Measurements from ENCODE around the gene ACTN2.

ACTN2 gene

GRCh38 chr1:236809148-236809547, 122.8 kb downstream of the ACTN2 start:
- no peak for ATAC-seq (ENCODE audit: insufficient read depth, low read depth)
- Histone ChIP-seq H4K20me1 (ENCODE audit: insufficient read depth, low read length) (peaks cover 16% of the 10 kb centered on the region), H3K4me1 (ENCODE audit: insufficient read depth, low read length) (no peaks in the 10 kb centered on the region), H2AFZ (ENCODE audit: low read depth, low read length) (no peak overlapping the region), H3K4me3 (ENCODE audit: low read depth in 1 of 2, low read length in 2 of 2) (no peak overlapping the region), H3K27ac (ENCODE audit: low read length) (no peak overlapping the region), H3K27me3 (ENCODE audit: insufficient read depth, low read length, poor library complexity) (no peaks in the 10 kb centered on the region), H3K79me2 (ENCODE audit: insufficient read depth, low read length) (peaks cover 37% of the 10 kb centered on the region), H3K4me2 (ENCODE audit: insufficient read depth, low read length) (no peak overlapping the region), H3K36me3 (ENCODE audit: insufficient read depth, low read length) (peaks cover 88% of the 10 kb centered on the region), H3K9ac (ENCODE audit: low read depth, low read length) (no peak overlapping the region), H3K9me3 (ENCODE audit: insufficient read depth, low read length, severe bottlenecking) (no peaks in the 10 kb centered on the region)
- no peak for TF ChIP-seq CTCF (IDR thresholded peaks at IDR 0.05; ENCODE audit: borderline replicate concordance, extremely low read depth, low read length, poor library complexity, severe bottlenecking)
- TF ChIP-seq EZH2 (IDR thresholded peaks at IDR 0.05; ENCODE audit: borderline replicate concordance, low read depth, low read length, severe bottlenecking), result no peak
- no peak for DNase-seq

- H3K4me2 ChIP-seq (ENCODE audit: insufficient read depth, low read length), result no peak overlapping the region
- ATAC-seq (ENCODE audit: insufficient read depth, low read depth) (no peak), DNase-seq (no peak)
- peaks cover 95% of the 10 kb centered on the region for H3K36me3 ChIP-seq (ENCODE audit: insufficient read depth, low read length)
- H3K9me3 ChIP-seq (ENCODE audit: insufficient read depth, low read length, severe bottlenecking), result no peaks in the 10 kb centered on the region
- no peaks in the 10 kb centered on the region for H3K27me3 ChIP-seq (ENCODE audit: insufficient read depth, low read length, poor library complexity)
- no peak overlapping the region for H3K9ac ChIP-seq (ENCODE audit: low read depth, low read length)
- H3K4me3 ChIP-seq (ENCODE audit: low read depth in 1 of 2, low read length in 2 of 2), result no peak overlapping the region
- H3K79me2 ChIP-seq (ENCODE audit: insufficient read depth, low read length), result peaks cover 29% of the 10 kb centered on the region
- TF ChIP-seq EZH2 (IDR thresholded peaks at IDR 0.05; ENCODE audit: borderline replicate concordance, low read depth, low read length, severe bottlenecking) (no peak), CTCF (IDR thresholded peaks at IDR 0.05; ENCODE audit: borderline replicate concordance, extremely low read depth, low read length, poor library complexity, severe bottlenecking) (no peak)
- H4K20me1 ChIP-seq (ENCODE audit: insufficient read depth, low read length), result peaks cover 15% of the 10 kb centered on the region
- no peak overlapping the region for H2AFZ ChIP-seq (ENCODE audit: low read depth, low read length)
- H3K4me1 ChIP-seq (ENCODE audit: insufficient read depth, low read length), result no peaks in the 10 kb centered on the region
- no peak overlapping the region for H3K27ac ChIP-seq (ENCODE audit: low read length)
Observed at GRCh38 chr1:236810018-236810417, 123.7 kb downstream of the ACTN2 start.

- H3K9ac ChIP-seq (ENCODE audit: low read depth, low read length), result no peak overlapping the region
- no peaks in the 10 kb centered on the region for H3K27me3 ChIP-seq (ENCODE audit: insufficient read depth, low read length, poor library complexity)
- H3K27ac ChIP-seq (ENCODE audit: low read length), result no peak overlapping the region
- H3K4me1 ChIP-seq (ENCODE audit: insufficient read depth, low read length), result no peaks in the 10 kb centered on the region
- peaks cover 10% of the 10 kb centered on the region; the same call in 1 of the 2 replicates for H3K79me2 ChIP-seq (ENCODE audit: insufficient read depth, low read length)
- DNase-seq (no peak), ATAC-seq (ENCODE audit: insufficient read depth, low read depth) (no peak)
- H3K4me3 ChIP-seq (ENCODE audit: low read depth in 1 of 2, low read length in 2 of 2), result no peak overlapping the region
- H3K4me2 ChIP-seq (ENCODE audit: insufficient read depth, low read length), result no peak overlapping the region
- peaks cover 96% of the 10 kb centered on the region for H3K36me3 ChIP-seq (ENCODE audit: insufficient read depth, low read length)
- H4K20me1 ChIP-seq (ENCODE audit: insufficient read depth, low read length), result 0 out of 2 replicates have a peak, but pooled peaks cover 7% of the 10 kb centered on the region
- no peaks in the 10 kb centered on the region for H3K9me3 ChIP-seq (ENCODE audit: insufficient read depth, low read length, severe bottlenecking)
- TF ChIP-seq CTCF (IDR thresholded peaks at IDR 0.05; ENCODE audit: borderline replicate concordance, extremely low read depth, low read length, poor library complexity, severe bottlenecking) (no peak), EZH2 (IDR thresholded peaks at IDR 0.05; ENCODE audit: borderline replicate concordance, low read depth, low read length, severe bottlenecking) (no peak)
- no peak overlapping the region for H2AFZ ChIP-seq (ENCODE audit: low read depth, low read length)
Observed at GRCh38 chr1:236812334-236813030, 126.2 kb downstream of the ACTN2 start.

Measured in DND-41 (cell line).